ENCODE measurements around the gene AMBRA1.

AMBRA1 gene

GRCh38 chr11:46505741-46506482 lies 87.9 kb downstream of the AMBRA1 start:
- DNase-seq (ENCODE audit: low read depth) = no peak

GRCh38 chr11:46504817-46505613 lies 88.8 kb downstream of the AMBRA1 start:
- no peak for DNase-seq (ENCODE audit: low read depth)

DNA sequence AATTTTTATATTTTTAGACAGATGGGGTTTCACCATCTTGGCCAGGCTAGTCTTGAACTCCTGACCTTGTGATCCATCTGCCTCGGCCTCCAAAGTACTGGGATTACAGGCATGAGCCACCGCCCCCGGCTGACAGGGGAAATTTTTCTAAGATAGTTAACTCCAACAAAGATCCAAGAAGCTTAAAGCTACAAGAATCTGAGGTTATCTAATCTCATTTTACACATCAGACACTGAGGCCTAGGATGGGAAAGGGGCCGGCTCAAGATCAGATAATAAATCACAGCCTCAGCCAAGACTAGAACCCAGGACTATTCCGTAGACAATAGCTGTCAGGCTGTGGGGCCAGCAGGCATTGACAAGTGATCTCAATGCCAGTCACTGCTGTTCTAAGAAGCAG lies 94.0 kb downstream of the AMBRA1 start:
- DNase-seq (ENCODE audit: low read depth) = no peak

DNA sequence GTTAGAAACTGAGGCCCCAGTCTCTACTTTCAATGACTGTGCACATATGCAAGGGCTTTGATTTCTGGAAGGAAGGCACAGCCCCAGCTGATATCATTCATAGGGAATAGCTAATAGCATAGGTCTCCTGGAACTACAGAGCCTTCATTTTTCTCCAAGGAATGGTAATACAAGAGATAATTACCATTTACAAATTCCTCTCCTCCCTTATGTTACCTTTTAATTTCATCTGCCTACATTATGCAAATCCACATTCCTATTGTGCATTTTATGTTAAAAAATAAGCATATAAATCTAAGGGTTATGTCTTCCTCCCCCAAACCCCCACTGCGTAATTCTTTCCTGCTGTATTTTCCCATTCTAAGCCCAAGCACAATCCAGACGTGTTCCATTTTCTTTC lies 94.9 kb downstream of the AMBRA1 start:
- no peak for DNase-seq (ENCODE audit: low read depth)

DNA sequence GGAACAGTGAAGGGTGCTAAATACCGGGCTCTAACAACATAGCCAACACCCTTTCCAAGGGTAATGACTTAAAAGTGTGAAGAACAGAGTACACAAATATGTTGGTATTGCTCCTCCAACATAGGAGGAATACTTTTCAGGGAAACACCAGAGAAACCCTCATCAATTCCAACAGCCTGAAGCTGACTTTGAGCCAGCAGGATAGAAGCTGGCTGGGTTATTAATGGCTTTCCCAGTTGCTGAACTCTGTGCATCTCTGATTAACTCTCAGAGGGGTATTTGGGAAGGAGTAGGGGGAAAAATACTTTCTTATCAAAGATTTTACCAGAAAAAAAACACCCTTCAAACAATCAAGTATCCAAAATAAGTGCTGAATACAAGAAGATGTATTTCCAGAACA lies 95.6 kb downstream of the AMBRA1 start:
- DNase-seq (ENCODE audit: low read depth) = no peak

DNA sequence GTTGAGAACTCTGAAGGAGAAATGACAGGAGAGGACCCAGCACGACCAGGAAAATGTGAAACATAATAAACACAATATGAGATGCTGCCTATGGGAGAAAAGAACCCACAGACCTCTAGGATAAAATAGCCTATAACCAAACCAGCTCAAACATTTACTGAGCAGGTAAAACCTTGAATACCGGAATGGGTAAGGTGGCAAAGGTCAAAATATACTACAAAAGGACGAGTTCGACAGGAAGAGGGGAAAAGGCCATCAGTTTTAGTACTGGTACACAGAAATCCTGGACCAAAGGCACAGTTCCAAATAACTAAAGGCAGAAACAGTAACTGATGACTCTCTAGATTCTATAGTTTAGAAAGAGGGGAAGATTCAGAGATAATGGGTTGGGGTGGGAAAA lies 96.3 kb downstream of the AMBRA1 start:
- DNase-seq (ENCODE audit: low read depth) = no peak

GRCh38 chr11:46493791-46494190 lies 100.0 kb downstream of the AMBRA1 start:
- no peak for DNase-seq (ENCODE audit: low read depth)

DNA sequence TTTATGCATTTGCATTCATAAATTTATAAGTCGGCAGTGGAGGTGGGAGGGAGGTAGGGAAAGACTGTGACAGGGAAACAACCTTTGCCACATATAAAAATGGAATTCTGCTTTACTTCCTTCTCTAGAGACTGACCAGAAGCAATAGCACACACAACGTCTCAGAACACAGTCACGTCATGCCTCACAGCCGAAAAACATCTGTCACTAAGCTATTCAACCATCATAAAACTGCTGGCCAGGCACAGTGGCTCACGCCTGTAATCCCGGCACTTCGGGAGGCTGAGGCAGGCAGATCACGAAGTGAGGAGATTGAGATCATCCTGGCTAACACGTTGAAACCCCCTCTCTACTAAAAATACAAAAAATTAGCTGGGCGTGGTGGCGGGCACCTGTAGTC lies 101.3 kb downstream of the AMBRA1 start:
- DNase-seq (ENCODE audit: low read depth) = no peak

DNA sequence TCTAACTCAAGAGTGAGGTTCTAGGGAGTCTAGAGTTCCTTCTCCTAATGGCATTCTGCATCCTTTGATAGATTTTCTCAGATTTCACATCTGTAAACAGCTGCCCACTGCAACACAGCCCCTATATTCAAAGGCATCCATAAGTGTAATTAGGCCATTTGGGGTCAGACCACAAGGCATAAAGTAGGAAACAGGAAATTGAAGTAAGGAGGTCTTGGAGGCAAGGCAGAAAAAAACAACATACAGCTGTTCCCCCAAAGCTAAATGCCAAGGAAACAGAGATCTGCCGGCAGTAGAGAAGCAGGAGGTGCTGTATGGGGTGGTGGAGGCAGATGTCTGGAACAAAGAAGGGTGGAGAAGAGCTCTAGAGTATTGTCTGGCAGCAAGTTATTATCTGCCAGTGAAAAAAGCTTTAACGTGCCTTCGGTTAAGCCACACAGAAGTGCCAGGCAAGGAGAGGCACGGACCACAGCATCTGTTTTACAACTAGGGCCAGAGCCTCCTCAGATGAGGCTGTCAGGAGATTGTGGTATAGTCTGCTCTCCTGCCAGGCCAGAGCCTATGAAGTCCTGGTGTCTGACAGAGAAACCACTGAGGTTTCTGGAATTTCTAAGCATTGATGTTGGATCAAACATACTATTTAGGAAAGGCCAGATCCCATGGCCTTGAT lies 102.0 kb downstream of the AMBRA1 start:
- no peak for DNase-seq (ENCODE audit: low read depth)

DNA sequence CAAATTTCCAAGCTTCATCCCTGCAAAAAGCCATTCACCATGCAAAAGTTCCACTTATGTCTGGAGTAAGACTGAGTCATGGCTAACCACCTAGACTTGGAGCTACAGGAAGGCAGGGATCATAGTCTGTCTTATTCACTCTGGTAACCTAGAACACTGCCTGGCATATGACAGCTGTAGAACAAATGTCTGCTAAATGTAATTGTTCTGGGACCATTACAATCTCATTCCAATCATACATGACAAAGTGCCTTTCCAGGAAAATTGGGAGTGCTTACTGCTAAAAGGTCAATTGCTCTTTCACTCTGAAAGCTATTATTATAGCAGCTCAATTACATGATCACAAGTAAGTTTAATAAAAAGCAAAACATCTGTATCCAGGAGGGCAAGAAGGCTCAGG lies 103.2 kb downstream of the AMBRA1 start:
- no peak for DNase-seq (ENCODE audit: low read depth)

GRCh38 chr11:46489656-46490560 lies 103.9 kb downstream of the AMBRA1 start:
- DNase-seq (ENCODE audit: low read depth) = peak; percentile 7

- no peak for DNase-seq (ENCODE audit: low read depth)
Observed at GRCh38 chr11:46485856-46486443, 107.9 kb downstream of the AMBRA1 start.

- no peak for DNase-seq (ENCODE audit: low read depth)
Observed at GRCh38 chr11:46484101-46484500, 109.7 kb downstream of the AMBRA1 start.

GRCh38 chr11:46480909-46481308 lies 112.9 kb downstream of the AMBRA1 start:
- DNase-seq (ENCODE audit: low read depth) = no peak

DNA sequence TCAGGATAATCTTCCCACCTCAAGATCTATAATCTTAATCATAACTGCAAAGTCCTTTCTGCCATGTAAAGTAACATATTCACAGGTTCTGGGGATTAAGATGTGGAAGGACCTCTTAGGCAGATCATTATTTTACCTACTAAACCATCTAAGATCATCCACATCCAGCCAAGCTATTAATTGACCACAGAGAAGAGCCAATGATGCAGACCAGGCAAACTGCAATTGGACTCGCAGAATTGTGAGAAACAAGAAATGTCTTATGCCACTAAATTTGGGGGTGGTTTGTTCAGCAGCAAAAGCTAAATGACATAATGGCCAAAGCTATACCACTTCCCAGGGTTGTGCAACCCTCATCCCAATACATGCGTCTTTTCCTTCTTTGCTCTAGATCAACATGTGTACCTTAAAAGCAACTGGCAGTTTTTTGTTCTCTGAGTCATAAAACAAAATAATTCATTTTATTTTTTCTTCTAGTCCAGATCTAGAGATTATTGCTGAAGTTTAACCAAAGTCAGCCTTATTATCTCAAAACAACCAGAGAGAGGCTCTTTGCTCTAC lies 113.6 kb downstream of the AMBRA1 start:
- DNase-seq (ENCODE audit: low read depth) = no peak

DNA sequence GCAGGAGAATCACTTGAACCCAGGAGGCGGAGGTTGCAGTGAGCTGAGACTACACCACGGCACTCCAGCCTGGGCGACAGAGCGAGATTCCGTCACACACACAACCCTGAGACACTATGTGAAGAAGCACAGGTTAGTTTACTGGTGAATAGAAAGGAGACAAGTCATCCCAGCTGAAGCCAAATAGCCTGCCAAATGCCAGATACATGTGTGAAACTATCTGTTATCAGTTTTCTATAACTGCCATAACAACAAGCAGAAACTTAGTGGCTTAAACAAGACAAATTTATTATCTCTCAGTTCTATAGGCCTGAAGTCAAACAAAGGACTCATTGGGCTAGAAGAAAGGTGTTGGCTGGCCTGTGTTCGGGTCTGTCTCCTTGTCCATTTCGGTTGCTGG lies 114.2 kb downstream of the AMBRA1 start:
- no peak for DNase-seq (ENCODE audit: low read depth)

DNA sequence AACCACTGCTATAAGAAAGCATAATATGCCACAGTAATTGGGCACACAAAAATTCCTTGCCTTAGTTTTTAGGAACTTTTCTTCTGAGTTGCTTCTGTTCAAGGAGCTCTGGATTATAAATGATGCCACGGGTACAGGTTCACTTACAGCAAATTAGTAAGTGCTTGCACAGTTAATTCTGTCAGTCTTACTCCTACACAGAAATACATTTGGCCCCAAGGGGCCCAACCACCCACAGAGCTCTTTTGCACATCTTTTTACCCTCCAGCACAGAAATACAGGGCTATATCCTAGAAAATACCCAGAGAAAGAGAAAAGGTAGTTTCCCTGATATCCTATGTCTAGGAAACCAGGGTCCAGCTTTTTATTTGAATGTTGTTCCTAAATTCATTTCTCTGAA lies 115.6 kb downstream of the AMBRA1 start:
- no peak for DNase-seq (ENCODE audit: low read depth)

DNA sequence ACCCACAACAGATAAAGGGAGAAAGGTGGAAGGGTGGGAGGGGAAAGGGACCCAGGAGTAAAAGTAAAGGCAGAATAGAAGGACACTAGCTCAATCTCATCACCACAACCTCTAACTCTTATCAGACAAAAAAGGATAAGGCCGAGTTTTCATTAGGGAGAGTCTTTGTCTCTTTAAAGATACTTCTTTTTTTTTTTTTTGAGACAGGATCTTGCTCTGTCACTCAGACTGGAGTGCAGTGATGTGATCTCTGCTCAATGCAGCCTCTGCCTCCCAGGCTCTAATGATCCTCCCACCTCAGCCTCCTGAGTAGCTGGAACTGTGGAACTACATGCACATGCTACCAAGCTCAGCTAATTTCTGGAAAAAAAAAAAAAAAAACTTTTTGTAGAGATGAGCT lies 116.7 kb downstream of the AMBRA1 start:
- DNase-seq (ENCODE audit: low read depth) = no peak

- DNase-seq (ENCODE audit: low read depth) = no peak
Observed at GRCh38 chr11:46475926-46476545, 117.8 kb downstream of the AMBRA1 start.

- DNase-seq (ENCODE audit: low read depth) = no peak
Observed at GRCh38 chr11:46475051-46475925, 118.5 kb downstream of the AMBRA1 start.
